ENCODE data around the gene GFOD1.
"Not testable (repeated sequence)": the region's sequence is repeated elsewhere in the genome, so short reads cannot be mapped to it uniquely, and the experiment has no call there.

GFOD1 gene

GRCh38 chr6:13397359-13398068, 89.9 kb downstream of the GFOD1 start:
- no peak overlapping the region for H3K4me3 ChIP-seq (ENCODE audit: low read length)
- no peak for DNase-seq (ENCODE audit: low read depth, low spot score)

DNA sequence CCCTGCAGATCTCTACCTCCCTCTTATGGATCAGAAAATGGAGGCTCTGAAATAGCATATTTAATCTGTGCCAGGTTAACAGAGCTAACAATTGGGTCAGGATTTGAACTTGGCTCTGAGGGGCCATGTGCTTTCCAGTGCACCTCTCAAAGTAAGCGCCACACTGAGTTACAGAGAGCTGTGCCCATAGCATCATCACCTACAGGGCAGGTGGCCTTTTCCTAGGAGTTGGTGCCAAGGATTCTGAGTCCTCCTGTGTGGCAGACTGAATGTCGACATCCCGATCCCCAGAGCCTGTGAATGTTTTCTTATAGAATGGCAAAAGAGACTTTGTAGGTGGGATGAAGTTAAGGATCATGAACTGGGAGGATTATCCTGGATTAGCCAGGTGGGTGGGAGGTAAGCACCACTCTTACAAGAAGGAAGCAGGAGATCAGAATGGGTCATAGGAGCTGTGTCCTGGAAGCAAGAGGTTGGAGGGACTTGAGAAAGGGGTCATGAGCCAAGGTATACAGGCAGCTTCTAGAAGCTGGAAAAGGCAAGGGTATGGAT, 91.1 kb downstream of the GFOD1 start:
- no peak overlapping the region for H3K4me3 ChIP-seq (ENCODE audit: low read length)
- no peak for DNase-seq (ENCODE audit: low read depth, low spot score)

DNA sequence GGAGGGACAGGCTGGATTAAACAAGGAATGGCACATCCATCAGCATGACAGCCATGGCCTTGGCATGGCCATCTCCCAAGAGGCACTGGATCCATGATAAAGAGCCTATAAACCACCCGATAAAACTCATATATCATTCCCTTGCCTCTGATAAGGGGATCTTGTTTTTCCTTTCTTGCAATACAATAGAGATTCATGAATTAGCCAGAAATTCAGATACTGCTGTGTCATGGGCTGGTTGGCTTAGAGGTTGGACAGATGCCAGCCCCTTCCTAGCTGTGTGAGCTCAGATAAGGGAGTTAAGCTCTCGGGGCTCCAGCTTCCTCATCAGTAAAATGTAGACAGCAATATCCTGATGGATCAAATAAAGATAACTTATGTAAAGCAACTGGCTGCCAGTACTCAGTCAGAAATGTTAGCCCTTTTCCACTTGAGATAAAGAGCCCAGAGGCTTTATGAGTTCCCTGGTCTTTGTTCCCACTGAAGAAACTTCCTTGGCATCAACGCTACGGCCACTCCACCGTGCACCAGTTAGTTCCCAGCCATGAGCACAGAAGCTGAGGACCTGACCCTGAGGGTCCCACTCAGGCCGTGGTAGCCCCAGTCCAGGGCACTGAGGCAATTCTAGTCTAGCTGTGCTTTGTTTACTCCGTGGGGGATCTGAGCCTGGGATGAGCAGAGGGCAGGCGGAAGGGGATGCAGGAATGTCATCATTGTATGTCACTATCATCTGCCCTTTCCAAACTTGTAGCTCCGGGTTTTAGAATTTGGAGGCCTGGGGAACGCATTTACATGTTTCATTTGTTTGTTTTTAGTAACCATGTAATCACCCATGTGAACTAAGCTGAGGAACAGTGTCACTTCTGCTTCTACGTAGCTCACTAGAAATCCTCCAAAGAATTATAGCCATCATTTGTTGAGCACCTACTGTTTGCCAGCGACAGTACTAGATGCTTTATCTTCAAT, 91.8 kb downstream of the GFOD1 start:
- peak; percentile 39 for DNase-seq (ENCODE audit: low read depth, low spot score)
- no peak overlapping the region for H3K4me3 ChIP-seq (ENCODE audit: low read length)

- DNase-seq (ENCODE audit: low read depth, low spot score) = no peak
- H3K4me3 ChIP-seq (ENCODE audit: low read length) = no peak overlapping the region
Observed at GRCh38 chr6:13392462-13392861, 94.9 kb downstream of the GFOD1 start.

DNA sequence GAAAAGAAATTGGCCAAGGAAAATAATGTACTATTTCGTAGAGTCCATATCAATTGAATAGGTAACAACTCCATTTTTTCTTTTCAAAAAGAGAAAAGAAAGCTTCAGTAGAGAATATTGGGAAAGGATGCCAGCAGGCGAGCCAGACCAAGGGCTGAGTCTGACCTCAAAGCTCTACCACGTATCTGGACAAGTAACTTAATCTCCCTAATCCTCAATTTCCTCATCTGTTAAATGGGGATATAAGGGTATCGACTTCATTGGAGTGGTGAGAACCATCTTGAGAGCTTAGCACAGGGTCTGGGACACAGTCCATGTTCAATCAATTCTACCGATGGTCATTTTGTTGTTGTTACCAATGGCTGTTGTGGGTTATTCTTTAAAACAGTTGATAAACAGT, 95.9 kb downstream of the GFOD1 start:
- no peak for DNase-seq (ENCODE audit: low read depth, low spot score)
- no peak overlapping the region for H3K4me3 ChIP-seq (ENCODE audit: low read length)

DNA sequence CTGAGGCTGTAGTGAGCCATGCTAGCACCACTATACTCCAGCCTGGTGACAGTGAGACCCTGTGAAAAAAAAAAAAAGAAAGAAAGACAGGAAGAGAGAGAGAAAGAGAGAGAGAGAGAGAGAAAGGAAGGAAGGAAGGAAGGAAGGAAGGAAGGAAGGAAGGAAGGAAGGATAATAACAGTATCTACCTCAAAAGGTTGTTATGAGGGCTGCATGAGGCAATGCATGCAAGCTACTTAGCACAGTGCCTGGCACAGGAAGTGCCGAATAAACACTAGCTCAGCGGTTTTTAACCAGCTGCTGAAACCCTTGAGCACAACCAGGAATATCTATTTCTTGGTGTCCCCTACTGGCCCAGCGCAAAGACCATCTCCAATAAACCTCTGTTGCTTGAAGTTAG, 96.7 kb downstream of the GFOD1 start:
- DNase-seq (ENCODE audit: low read depth, low spot score) = peak; percentile 33
- H3K4me3 ChIP-seq (ENCODE audit: low read length) = no peak overlapping the region

DNA sequence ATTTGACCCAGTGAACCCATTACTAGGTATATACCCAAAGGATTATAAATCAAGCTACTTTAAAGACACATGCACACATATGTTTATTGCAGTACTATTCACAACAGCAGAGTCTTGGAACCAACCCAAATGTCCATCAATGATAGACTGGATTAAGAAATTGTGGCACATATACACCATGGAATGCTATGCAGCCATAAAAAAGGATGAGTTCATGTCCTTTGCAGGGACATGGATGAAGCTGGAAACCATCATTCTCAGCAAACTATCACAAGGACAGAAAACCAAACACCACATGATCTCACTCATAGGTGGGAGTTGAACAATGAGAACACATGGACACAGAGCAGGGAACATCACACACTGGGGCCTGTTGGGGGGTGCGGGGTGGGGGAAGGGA, 98.2 kb downstream of the GFOD1 start:
- DNase-seq (ENCODE audit: low read depth, low spot score); H3K4me3 ChIP-seq (ENCODE audit: low read length): not testable (repeated sequence)

DNA sequence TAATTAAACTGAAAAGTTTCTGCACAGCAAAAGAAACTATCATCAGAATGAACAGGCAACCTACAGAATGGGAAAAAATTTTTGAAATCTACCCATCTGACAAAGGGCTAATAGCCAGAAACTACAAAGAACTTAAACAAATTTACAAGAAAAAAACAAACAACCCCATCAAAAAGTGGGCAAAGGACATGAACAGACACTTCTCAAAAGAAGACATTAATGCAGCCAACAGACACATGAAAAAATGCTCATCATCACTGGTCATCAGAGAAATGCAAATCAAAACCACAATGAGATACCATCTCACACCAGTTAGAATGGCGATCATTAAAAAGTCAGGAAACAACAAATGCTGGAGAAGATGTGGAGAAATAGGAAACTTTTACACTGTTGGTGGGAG, 98.6 kb downstream of the GFOD1 start:
- not testable (repeated sequence) for H3K4me3 ChIP-seq (ENCODE audit: low read length); DNase-seq (ENCODE audit: low read depth, low spot score)

DNA sequence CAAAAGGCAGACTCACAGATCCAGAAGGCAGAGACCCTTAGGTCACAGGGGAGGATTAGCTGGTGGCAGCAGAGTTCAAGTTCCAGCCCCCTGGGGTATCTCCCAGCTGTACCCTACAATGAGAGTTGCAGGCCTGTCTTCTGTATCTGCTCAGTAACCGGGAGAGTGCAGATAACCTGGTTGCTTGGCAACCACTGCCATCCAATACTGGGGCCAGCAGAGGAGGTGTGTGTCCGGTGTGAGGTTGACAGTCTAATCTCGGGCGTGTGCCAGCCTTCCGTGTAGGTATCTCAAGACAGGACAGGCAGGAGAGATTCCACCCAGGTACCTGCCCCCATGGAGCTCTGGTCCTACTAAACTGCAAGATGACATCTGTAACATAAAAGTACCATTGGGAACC, 102.4 kb downstream of the GFOD1 start:
- no peak overlapping the region for H3K4me3 ChIP-seq (ENCODE audit: low read length)
- DNase-seq (ENCODE audit: low read depth, low spot score) = no peak

DNA sequence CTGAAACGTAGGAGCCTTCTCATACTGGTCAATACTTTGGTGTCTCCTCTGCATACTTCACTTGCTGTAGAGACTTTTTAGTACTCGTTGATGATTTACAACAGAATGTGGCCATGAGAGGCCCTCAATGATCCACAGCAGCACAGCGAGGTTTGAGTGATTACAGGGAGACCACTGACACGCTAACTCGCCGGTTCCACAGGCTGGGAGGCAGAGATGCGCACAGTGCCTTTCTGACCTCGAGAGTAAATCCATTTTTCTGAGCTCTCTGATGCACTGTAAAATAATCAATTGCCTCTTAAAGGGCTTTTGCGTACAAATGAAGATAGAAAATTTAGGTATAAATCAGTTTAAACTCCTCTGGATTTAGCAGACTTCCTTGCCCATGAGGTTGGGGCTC, 102.9 kb downstream of the GFOD1 start:
- no peak for DNase-seq (ENCODE audit: low read depth, low spot score)
- H3K4me3 ChIP-seq (ENCODE audit: low read length) = no peak overlapping the region

DNA sequence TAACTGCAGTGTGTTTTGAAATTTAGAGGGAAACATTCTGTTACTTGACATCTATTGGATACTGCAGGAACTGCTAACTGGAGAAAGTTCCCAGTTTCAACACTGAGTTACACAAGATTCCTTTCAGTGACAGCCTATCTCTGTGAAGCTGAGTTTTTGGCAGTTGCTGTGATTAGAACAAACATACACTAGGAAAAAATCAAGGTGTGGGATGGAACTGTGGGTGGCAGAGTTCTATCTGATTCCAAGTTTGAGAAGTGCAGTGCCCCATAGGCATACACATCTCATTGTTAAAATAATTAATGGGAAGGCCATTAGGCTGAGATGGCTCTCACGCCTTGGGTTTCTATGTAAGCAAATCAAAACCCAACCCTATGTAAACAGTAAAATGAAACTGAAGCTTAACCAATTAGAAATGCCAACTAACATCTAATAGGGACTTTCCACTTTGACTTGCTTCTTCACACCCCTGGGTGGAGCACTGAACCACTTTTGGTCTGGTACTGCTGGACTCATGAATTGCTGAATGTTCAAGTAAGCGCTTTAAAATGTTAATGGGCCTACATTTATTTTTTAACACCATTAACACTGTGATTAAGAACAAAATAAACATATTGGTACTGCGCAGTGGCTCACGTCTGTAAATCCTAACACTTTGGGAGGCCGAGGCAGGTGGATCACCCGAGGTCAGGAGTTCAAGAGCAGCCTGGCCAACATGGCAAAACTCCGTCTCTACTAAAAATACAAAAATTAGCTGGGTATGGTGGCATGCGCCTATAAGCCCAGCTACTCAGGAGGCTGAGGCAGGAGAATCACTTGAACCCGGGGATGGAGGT, 103.9 kb downstream of the GFOD1 start:
- no peak overlapping the region for H3K4me3 ChIP-seq (ENCODE audit: low read length)
- no peak for DNase-seq (ENCODE audit: low read depth, low spot score)

GRCh38 chr6:13380761-13381160, 106.6 kb downstream of the GFOD1 start:
- no peak overlapping the region for H3K4me3 ChIP-seq (ENCODE audit: low read length)
- DNase-seq (ENCODE audit: low read depth, low spot score) = no peak

- no peak for DNase-seq (ENCODE audit: low read depth, low spot score)
- no peak overlapping the region for H3K4me3 ChIP-seq (ENCODE audit: low read length)
Observed at GRCh38 chr6:13378669-13379590, 108.5 kb downstream of the GFOD1 start.

DNA sequence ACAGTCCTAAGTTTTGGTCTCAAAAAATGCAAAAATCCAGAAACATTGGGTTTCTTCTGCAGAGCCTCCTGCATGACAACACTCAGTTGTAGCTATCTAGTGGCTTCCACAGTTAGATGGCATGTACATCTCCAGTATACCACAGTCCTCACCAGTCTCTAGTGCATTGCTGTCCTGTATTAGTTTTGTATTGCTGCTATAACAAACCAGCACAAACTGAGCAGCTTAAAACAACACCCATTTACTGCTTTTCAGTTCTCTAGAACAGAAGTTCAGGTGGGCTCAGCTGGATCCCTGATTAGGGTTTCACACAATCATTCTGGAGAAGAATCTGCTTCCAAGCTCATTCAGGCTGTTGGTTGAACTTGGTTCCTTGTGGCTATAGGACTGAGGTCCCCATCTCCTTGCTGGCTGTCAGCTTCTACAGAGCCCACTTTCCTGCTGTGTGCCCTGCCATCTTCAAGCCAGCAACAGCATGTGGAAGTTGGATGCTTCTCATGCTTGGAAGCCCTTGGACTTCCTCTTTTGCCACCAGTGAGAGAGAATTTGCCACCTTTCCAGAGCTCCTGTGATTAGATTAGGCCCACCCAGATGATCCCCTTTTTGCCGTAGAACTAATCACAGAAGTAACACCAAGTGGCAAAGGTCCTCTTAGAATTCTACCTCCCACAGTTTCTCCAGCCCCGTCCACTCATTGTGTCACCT, 110.2 kb downstream of the GFOD1 start:
- DNase-seq (ENCODE audit: low read depth, low spot score) = no peak
- H3K4me3 ChIP-seq (ENCODE audit: low read length) = no peak overlapping the region

DNA sequence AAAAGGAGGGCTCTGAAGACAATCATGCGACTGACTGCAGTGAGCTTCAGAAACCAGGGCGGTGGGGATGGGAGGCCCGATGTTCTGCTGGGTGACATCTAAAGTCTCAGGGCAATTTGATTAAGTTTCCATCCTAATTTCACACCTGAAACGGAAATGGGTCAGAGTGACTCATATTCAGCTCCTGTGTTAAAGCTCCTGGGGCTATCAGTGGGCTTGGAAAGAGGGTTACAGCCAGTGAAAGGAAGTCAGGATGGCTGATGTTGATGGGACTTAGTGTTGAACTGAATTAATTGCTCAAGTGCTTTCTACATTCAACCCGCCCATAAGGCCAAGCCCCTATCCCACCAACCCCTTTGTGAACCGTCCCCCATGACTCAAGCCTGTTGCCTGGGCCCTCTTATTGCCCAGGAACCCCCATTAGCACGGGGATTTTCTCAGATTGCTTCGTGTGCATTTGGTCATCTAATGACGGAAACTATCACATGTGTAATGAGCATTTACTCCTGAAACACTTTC, 112.0 kb downstream of the GFOD1 start:
- DNase-seq (ENCODE audit: low read depth, low spot score) = peak; percentile 48
- no peak overlapping the region for H3K4me3 ChIP-seq (ENCODE audit: low read length)

DNA sequence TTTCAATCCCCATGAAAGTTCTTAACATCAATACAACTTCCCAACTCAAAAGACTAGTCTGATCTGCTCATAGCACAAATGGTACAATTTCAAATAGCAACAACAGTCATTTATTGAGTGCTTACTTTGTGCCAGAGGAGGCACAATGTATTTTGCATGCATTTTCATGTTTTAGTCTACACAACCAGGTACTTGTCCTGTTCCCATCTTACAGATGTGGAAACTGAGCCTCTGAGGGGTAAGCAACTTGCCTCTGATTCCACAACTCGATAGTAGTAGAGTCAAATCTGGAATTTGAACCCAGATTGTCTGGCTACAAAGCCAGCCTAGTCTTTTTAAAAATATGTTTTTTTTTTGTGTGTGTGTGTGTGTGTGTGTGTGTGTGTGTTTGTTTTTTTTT, 113.5 kb downstream of the GFOD1 start:
- no peak overlapping the region for H3K4me3 ChIP-seq (ENCODE audit: low read length)
- DNase-seq (ENCODE audit: low read depth, low spot score) = no peak

DNA sequence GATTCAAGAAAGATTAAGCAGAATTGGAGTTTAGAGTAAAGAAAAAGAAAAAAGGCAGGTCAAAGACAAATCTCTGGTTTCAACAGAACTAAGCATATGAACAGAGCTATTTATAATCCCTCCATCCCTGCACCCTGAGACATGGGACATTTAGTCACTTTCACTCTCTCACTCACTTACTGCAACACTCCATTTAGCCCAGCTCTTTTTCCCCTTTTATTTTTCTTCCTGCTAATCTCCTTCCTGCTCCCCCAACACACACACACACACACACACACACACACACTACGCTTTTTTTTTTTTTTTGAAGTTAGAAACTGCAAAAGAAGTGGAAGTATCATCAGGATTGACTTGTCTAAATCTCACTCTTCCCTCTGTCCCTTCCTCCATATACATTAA, 113.9 kb downstream of the GFOD1 start:
- no peak overlapping the region for H3K4me3 ChIP-seq (ENCODE audit: low read length)
- DNase-seq (ENCODE audit: low read depth, low spot score) = no peak
